B cell (primary cell): ENCODE data around the gene CHCHD3.

ENCODE experiments used
- EZH2 ChIP-seq: IDR thresholded peaks from 2 replicates; pipeline ENCODE4 v1.6.1; 2012; ENCODE audit warnings: borderline replicate concordance, low read depth, mild to moderate bottlenecking, moderate library complexity, low read length; ENCODE audit not compliant: insufficient read depth, poor library complexity, severe bottlenecking
- TF ChIP-seq, protein P1 (sequence below): fragments of 200-600 bp; IDR thresholded peaks from one replicate; pipeline ENCODE4 v1.8.0; 2022; ENCODE audit warnings: antibody characterized with exemption, mild to moderate bottlenecking

DNA sequence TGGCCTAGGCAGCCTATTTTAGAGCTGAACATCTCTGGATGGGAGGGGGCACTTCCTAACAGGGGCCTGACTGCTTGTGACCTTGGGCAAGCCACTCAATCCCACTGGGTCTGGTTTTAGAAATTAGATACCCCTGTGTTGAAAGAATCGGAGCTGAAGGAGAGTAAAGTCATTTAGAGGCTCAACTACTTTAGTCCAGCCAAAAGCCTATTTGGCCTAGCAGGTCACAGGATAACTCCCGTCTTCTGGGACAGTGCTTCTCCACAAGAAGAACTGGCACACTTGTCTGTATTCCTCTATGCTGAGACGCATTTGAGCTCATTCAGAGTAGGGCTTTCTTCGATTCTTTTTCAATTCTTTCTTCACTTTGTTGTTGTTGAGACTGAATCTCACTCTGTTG is 224.2 kb downstream of the CHCHD3 start:
- TF ChIP-seq, protein P1, sequence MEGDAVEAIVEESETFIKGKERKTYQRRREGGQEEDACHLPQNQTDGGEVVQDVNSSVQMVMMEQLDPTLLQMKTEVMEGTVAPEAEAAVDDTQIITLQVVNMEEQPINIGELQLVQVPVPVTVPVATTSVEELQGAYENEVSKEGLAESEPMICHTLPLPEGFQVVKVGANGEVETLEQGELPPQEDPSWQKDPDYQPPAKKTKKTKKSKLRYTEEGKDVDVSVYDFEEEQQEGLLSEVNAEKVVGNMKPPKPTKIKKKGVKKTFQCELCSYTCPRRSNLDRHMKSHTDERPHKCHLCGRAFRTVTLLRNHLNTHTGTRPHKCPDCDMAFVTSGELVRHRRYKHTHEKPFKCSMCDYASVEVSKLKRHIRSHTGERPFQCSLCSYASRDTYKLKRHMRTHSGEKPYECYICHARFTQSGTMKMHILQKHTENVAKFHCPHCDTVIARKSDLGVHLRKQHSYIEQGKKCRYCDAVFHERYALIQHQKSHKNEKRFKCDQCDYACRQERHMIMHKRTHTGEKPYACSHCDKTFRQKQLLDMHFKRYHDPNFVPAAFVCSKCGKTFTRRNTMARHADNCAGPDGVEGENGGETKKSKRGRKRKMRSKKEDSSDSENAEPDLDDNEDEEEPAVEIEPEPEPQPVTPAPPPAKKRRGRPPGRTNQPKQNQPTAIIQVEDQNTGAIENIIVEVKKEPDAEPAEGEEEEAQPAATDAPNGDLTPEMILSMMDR: no peak
- no peak for TF ChIP-seq EZH2
